ENCODE measurements around the gene HHIPL1.
"Not testable (repeated sequence)": the region's sequence is repeated elsewhere in the genome, so short reads cannot be mapped to it uniquely, and the experiment has no call there.

The HHIPL1 gene

GRCh38 chr14:99658218-99658845, 13.4 kb downstream of the HHIPL1 start:
- no peaks in the 10 kb centered on the region for H3K9me3 ChIP-seq (ENCODE audit: control insufficient read depth in 2 of 2, low read length in 2 of 2)
- H3K4me3 ChIP-seq (ENCODE audit: low read length in 2 of 2), result no peak overlapping the region
- no peak overlapping the region for H3K9ac ChIP-seq (ENCODE audit: low read depth in 1 of 2, low read length in 2 of 2)
- no peaks in the 10 kb centered on the region for H3K36me3 ChIP-seq (ENCODE audit: control insufficient read depth in 2 of 2, insufficient read depth in 2 of 2, low read length in 2 of 2)
- peaks cover 14 to 28% of the 10 kb centered on the region in 2 donors for H3K27me3 ChIP-seq (ENCODE audit: control insufficient read depth in 2 of 2, insufficient read depth in 2 of 2, low read length in 2 of 2)
- no peaks in the 10 kb centered on the region for H3K4me1 ChIP-seq (ENCODE audit: control insufficient read depth in 2 of 2, insufficient read depth in 2 of 2, low read length in 2 of 2)
- no peak overlapping the region for H3K27ac ChIP-seq (ENCODE audit: low read depth in 2 of 2, low read length in 2 of 2)

DNA sequence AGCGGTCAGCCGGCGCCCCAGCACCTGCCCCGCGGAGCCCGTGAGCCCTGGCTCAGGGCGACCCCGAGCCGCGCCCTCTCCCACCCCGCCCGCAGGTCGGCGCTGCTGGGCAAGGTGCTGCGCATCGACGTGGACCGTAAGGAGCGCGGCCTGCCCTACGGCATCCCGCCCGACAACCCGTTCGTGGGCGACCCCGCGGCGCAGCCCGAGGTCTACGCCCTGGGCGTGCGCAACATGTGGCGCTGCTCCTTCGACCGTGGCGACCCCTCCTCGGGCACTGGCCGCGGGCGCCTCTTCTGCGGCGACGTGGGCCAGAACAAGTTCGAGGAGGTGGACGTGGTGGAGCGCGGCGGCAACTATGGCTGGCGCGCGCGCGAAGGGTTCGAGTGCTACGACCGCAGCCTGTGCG, 14.4 kb downstream of the HHIPL1 start:
- H3K4me3 ChIP-seq (ENCODE audit: low read length in 2 of 2), result no peak overlapping the region
- no peak overlapping the region for H3K9ac ChIP-seq (ENCODE audit: low read depth in 1 of 2, low read length in 2 of 2)
- no peaks in the 10 kb centered on the region for H3K36me3 ChIP-seq (ENCODE audit: control insufficient read depth in 2 of 2, insufficient read depth in 2 of 2, low read length in 2 of 2)
- no peak overlapping the region for H3K27ac ChIP-seq (ENCODE audit: low read depth in 2 of 2, low read length in 2 of 2)
- no peaks in the 10 kb centered on the region for H3K9me3 ChIP-seq (ENCODE audit: control insufficient read depth in 2 of 2, low read length in 2 of 2)
- peaks cover 14 to 28% of the 10 kb centered on the region in 2 donors for H3K27me3 ChIP-seq (ENCODE audit: control insufficient read depth in 2 of 2, insufficient read depth in 2 of 2, low read length in 2 of 2)
- H3K4me1 ChIP-seq (ENCODE audit: control insufficient read depth in 2 of 2, insufficient read depth in 2 of 2, low read length in 2 of 2), result no peaks in the 10 kb centered on the region

- H3K9me3 ChIP-seq (ENCODE audit: control insufficient read depth in 2 of 2, low read length in 2 of 2), result no peaks in the 10 kb centered on the region
- peaks cover 14 to 28% of the 10 kb centered on the region in 2 donors for H3K27me3 ChIP-seq (ENCODE audit: control insufficient read depth in 2 of 2, insufficient read depth in 2 of 2, low read length in 2 of 2)
- H3K36me3 ChIP-seq (ENCODE audit: control insufficient read depth in 2 of 2, insufficient read depth in 2 of 2, low read length in 2 of 2), result no peaks in the 10 kb centered on the region
- H3K4me1 ChIP-seq (ENCODE audit: control insufficient read depth in 2 of 2, insufficient read depth in 2 of 2, low read length in 2 of 2), result no peaks in the 10 kb centered on the region
- H3K9ac ChIP-seq (ENCODE audit: low read depth in 1 of 2, low read length in 2 of 2), result no peak overlapping the region
- H3K4me3 ChIP-seq (ENCODE audit: low read length in 2 of 2), result no peak overlapping the region
- H3K27ac ChIP-seq (ENCODE audit: low read depth in 2 of 2, low read length in 2 of 2), result no peak overlapping the region
These were observed 15.2 kb downstream of the HHIPL1 start for GRCh38 chr14:99660006-99660566.

- no peaks in the 10 kb centered on the region for H3K4me1 ChIP-seq (ENCODE audit: control insufficient read depth in 2 of 2, insufficient read depth in 2 of 2, low read length in 2 of 2)
- H3K9ac ChIP-seq (ENCODE audit: low read depth in 1 of 2, low read length in 2 of 2), result no peak overlapping the region
- no peaks in the 10 kb centered on the region for H3K9me3 ChIP-seq (ENCODE audit: control insufficient read depth in 2 of 2, low read length in 2 of 2)
- H3K27me3 ChIP-seq (ENCODE audit: control insufficient read depth in 2 of 2, insufficient read depth in 2 of 2, low read length in 2 of 2), result peaks cover 13 to 28% of the 10 kb centered on the region in 2 donors
- H3K36me3 ChIP-seq (ENCODE audit: control insufficient read depth in 2 of 2, insufficient read depth in 2 of 2, low read length in 2 of 2), result no peaks in the 10 kb centered on the region
- no peak overlapping the region for H3K27ac ChIP-seq (ENCODE audit: low read depth in 2 of 2, low read length in 2 of 2)
- H3K4me3 ChIP-seq (ENCODE audit: low read length in 2 of 2), result no peak overlapping the region
These were observed 15.9 kb downstream of the HHIPL1 start for GRCh38 chr14:99660794-99661193.

DNA sequence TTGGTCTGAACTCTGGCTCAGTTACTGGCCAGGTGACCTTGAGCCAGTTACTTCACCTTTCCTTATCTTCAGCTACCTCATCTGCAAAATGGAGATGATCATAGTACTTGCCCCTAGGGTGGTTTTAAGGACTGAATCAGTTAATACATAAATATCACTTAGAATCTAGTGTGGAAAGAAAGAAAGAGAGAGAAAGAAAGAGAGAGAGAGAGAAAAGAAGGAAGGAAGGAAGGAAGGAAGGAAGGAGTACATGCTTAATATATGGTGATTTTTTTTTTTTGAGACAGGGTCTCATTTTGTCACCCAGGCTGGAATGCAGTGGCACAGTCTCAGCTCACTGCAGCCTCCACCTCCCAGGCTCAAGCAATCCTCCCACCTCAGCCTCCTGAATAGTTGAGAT, 16.3 kb downstream of the HHIPL1 start:
- not testable (repeated sequence) for H3K4me3 ChIP-seq (ENCODE audit: low read length in 2 of 2); H3K9ac ChIP-seq (ENCODE audit: low read depth in 1 of 2, low read length in 2 of 2); H3K27ac ChIP-seq (ENCODE audit: low read depth in 2 of 2, low read length in 2 of 2); H3K36me3 ChIP-seq (ENCODE audit: control insufficient read depth in 2 of 2, insufficient read depth in 2 of 2, low read length in 2 of 2); H3K9me3 ChIP-seq (ENCODE audit: control insufficient read depth in 2 of 2, low read length in 2 of 2); H3K4me1 ChIP-seq (ENCODE audit: control insufficient read depth in 2 of 2, insufficient read depth in 2 of 2, low read length in 2 of 2)
- peaks cover 10 to 28% of the 10 kb centered on the region in 2 donors for H3K27me3 ChIP-seq (ENCODE audit: control insufficient read depth in 2 of 2, insufficient read depth in 2 of 2, low read length in 2 of 2)

- Histone ChIP-seq H3K27ac (ENCODE audit: low read depth in 2 of 2, low read length in 2 of 2) (no peak overlapping the region), H3K4me3 (ENCODE audit: low read length in 2 of 2) (no peak overlapping the region), H3K9me3 (ENCODE audit: control insufficient read depth in 2 of 2, low read length in 2 of 2) (no peaks in the 10 kb centered on the region), H3K4me1 (ENCODE audit: control insufficient read depth in 2 of 2, insufficient read depth in 2 of 2, low read length in 2 of 2) (no peaks in the 10 kb centered on the region), H3K27me3 (ENCODE audit: control insufficient read depth in 2 of 2, insufficient read depth in 2 of 2, low read length in 2 of 2) (peaks cover 4 to 25% of the 10 kb centered on the region in 2 donors), H3K9ac (ENCODE audit: low read depth in 1 of 2, low read length in 2 of 2) (no peak overlapping the region), H3K36me3 (ENCODE audit: control insufficient read depth in 2 of 2, insufficient read depth in 2 of 2, low read length in 2 of 2) (no peaks in the 10 kb centered on the region)
These were observed 17.9 kb downstream of the HHIPL1 start for GRCh38 chr14:99662846-99663245.

DNA sequence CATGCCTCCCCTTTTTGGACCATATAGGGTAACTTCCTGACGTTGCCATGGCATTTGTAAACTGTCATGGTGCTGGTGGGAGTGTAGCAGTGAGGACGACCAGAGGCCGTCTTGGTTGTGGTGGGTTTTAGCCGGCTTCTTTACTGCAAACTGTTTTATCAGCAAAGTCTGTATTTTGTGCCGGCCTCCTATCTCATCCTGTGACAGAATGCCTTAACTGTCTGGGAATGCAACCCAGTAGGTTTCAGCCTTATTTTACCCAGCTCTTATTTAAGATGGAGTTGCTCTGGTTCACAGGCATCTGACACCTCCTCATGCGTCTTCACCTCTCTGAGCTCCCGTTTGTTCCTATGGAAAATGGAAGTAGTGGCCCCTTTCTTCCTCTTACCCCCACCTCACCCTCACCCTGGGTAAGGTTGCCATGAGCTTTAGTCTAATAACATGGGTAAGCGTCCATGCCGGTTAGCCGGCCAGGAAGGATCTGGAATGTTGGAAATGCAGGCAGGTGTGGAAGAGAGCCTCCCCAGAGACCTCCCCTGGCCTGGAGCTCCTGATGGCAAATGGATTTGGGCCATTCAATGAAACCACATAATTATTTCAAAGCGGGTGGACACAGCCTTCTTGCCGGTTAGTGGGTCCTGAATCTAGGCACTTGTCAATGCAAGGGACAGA, 18.6 kb downstream of the HHIPL1 start:
- Histone ChIP-seq H3K27me3 (ENCODE audit: control insufficient read depth in 2 of 2, insufficient read depth in 2 of 2, low read length in 2 of 2) (peaks cover 4 to 20% of the 10 kb centered on the region in 2 donors), H3K27ac (ENCODE audit: low read depth in 2 of 2, low read length in 2 of 2) (no peak overlapping the region), H3K9ac (ENCODE audit: low read depth in 1 of 2, low read length in 2 of 2) (no peak overlapping the region), H3K9me3 (ENCODE audit: control insufficient read depth in 2 of 2, low read length in 2 of 2) (no peaks in the 10 kb centered on the region), H3K36me3 (ENCODE audit: control insufficient read depth in 2 of 2, insufficient read depth in 2 of 2, low read length in 2 of 2) (no peaks in the 10 kb centered on the region), H3K4me3 (ENCODE audit: low read length in 2 of 2) (no peak overlapping the region), H3K4me1 (ENCODE audit: control insufficient read depth in 2 of 2, insufficient read depth in 2 of 2, low read length in 2 of 2) (no peaks in the 10 kb centered on the region)

DNA sequence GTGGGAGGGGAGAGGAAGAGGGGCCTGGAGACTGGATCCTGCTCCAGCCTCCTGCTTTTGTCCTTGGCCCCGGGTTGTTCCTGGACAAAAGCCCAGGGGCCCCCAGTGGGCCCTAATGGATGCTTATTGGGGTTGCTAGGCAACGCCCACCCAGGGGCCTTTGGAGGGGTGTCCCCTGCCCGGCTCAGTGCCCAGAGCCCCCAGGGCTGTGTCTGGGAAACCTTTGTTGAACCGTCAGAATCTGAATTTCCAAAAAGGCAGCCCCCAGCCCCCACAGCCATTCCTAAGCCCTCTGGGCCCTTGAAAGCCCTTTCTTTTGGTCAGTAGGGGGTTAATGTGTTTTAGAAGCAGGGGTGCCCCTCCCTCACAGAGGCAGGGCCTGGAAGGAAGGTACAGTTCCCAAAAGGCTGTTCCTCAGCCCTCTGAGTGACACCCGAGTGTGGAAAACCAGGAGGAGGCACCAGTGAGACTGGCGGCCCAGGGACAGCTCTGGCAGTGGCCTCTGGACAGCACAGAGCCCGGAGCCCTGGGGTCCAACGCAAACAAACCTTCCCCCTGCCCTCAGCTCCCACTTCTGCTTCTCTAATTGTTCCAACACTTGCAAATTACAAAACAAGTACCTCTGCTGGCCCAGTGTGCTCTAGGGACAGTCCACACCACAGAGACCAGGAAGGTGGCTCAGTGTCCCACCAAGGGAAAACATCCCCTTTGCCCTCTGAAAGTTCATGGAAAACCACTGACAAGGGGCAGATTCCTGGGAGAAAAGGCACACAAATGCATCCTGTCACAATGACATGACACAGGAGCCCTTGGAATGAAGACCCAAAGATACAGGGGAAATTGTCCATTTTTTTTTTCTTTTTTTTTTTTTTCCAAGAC, 19.4 kb downstream of the HHIPL1 start:
- Histone ChIP-seq H3K9ac (ENCODE audit: low read depth in 1 of 2, low read length in 2 of 2) (no peak overlapping the region), H3K4me1 (ENCODE audit: control insufficient read depth in 2 of 2, insufficient read depth in 2 of 2, low read length in 2 of 2) (no peaks in the 10 kb centered on the region), H3K4me3 (ENCODE audit: low read length in 2 of 2) (no peak overlapping the region), H3K27ac (ENCODE audit: low read depth in 2 of 2, low read length in 2 of 2) (no peak overlapping the region), H3K9me3 (ENCODE audit: control insufficient read depth in 2 of 2, low read length in 2 of 2) (no peaks in the 10 kb centered on the region), H3K36me3 (ENCODE audit: control insufficient read depth in 2 of 2, insufficient read depth in 2 of 2, low read length in 2 of 2) (no peaks in the 10 kb centered on the region), H3K27me3 (ENCODE audit: control insufficient read depth in 2 of 2, insufficient read depth in 2 of 2, low read length in 2 of 2) (peaks cover 4 to 13% of the 10 kb centered on the region in 2 donors)

- H3K4me1 ChIP-seq (ENCODE audit: control insufficient read depth in 2 of 2, insufficient read depth in 2 of 2, low read length in 2 of 2), result no peaks in the 10 kb centered on the region
- H3K27ac ChIP-seq (ENCODE audit: low read depth in 2 of 2, low read length in 2 of 2), result no peak overlapping the region
- H3K9me3 ChIP-seq (ENCODE audit: control insufficient read depth in 2 of 2, low read length in 2 of 2), result no peaks in the 10 kb centered on the region
- H3K9ac ChIP-seq (ENCODE audit: low read depth in 1 of 2, low read length in 2 of 2), result no peak overlapping the region
- no peak overlapping the region for H3K4me3 ChIP-seq (ENCODE audit: low read length in 2 of 2)
- H3K36me3 ChIP-seq (ENCODE audit: control insufficient read depth in 2 of 2, insufficient read depth in 2 of 2, low read length in 2 of 2), result no peaks in the 10 kb centered on the region
- H3K27me3 ChIP-seq (ENCODE audit: control insufficient read depth in 2 of 2, insufficient read depth in 2 of 2, low read length in 2 of 2), result peaks cover 4 to 11% of the 10 kb centered on the region in 2 donors
These were observed 20.0 kb downstream of the HHIPL1 start for GRCh38 chr14:99664937-99665273.

DNA sequence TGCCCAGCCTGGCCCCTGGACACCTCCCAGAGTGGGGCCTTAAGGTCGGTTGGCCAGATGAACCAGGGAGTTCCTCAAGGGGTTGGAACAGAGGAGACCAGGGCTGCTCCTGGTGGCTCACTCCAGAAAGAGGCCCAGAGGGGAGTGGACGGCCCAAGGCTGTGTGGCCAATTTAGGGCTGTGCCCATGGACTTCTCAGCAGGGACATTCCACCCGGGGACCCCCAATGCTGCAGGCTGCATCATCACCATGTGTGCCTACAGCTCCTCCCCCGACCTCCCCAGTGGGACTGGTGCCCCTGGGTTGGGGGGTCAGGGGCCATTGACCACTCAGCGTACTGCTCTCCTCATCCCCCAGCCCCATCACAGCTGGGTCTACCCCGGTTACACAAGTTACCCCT, 21.6 kb downstream of the HHIPL1 start:
- no peaks in the 10 kb centered on the region for H3K36me3 ChIP-seq (ENCODE audit: control insufficient read depth in 2 of 2, insufficient read depth in 2 of 2, low read length in 2 of 2)
- no peaks in the 10 kb centered on the region for H3K9me3 ChIP-seq (ENCODE audit: control insufficient read depth in 2 of 2, low read length in 2 of 2)
- H3K27me3 ChIP-seq (ENCODE audit: control insufficient read depth in 2 of 2, insufficient read depth in 2 of 2, low read length in 2 of 2), result no peaks in the 10 kb centered on the region
- no peak overlapping the region for H3K27ac ChIP-seq (ENCODE audit: low read depth in 2 of 2, low read length in 2 of 2)
- H3K9ac ChIP-seq (ENCODE audit: low read depth in 1 of 2, low read length in 2 of 2), result no peak overlapping the region
- peaks cover 0 to 4% of the 10 kb centered on the region in 2 donors for H3K4me1 ChIP-seq (ENCODE audit: control insufficient read depth in 2 of 2, insufficient read depth in 2 of 2, low read length in 2 of 2)
- H3K4me3 ChIP-seq (ENCODE audit: low read length in 2 of 2), result no peak overlapping the region
